Prostate gland (tissue), 2 donors: ENCODE measurements around the gene TAF6L. TPM values are rescaled to one million over a fixed set of nuclear protein-coding genes. Genes with fewer than 3 reads are reported as not detected.

Experiments used
- DNase-seq: peaks from one replicate; pipeline ENCODE4 v3.0.0-alpha.2; 2019; ENCODE audit warnings: low spot score
- H3K27ac ChIP-seq, 2 donors: fragments of 200-600 bp; sonication (generic); 2 replicates each; pipeline ENCODE4 v1.5.1; 2017 to 2019
- H3K27me3 ChIP-seq: fragments of 200-600 bp; sonication (generic); replicated peaks from 2 replicates; pipeline ENCODE4 v1.5.1; 2019; ENCODE audit not compliant: insufficient read depth
- H3K36me3 ChIP-seq, 2 donors: fragments of 200-600 bp; sonication (generic); 1 replicate in 1 of 2; 2 replicates in 1 of 2; pipeline versions ENCODE4 v1.5.1 to v1.8.1; 2017 to 2019
- H3K4me1 ChIP-seq: fragments of 200-600 bp; sonication (generic); replicated peaks from 2 replicates; pipeline ENCODE4 v1.5.1; 2019
- H3K4me3 ChIP-seq, 2 donors: fragments of 200-600 bp; sonication (generic); 2 replicates each; pipeline ENCODE4 v1.5.1; 2017 to 2019
- H3K9me3 ChIP-seq: fragments of 200-600 bp; sonication (generic); 2 replicates; pipeline ENCODE4 v1.5.1; 2017
- POLR2A ChIP-seq: fragments of 450-650 bp; IDR thresholded peaks from one replicate; pipeline ENCODE4 v1.6.1; 2016; ENCODE audit warnings: antibody characterized with exemption, mild to moderate bottlenecking
- POLR2AphosphoS5 ChIP-seq: sonication (generic); formaldehyde crosslinking; IDR thresholded peaks from one replicate; pipeline ENCODE4 v1.6.1; 2017; ENCODE audit warnings: antibody characterized with exemption
- WGBS: methylation state at CpG from one replicate; pipeline ENCODE4 v1.1.5; 2018; 5-methylcytosine and 5-hydroxymethylcytosine counted together
- intact Hi-C: fragments of 100-400 bp; cut with DNase I; formaldehyde crosslinking; loops from one replicate; pipeline ENCODE4 v1.14.2; 2022
- microRNA-seq: library from miRNA; unstranded; fragments of <30 nt; microRNA quantifications from one replicate; pipeline ENCODE4, GENCODE V29; 2016
- small RNA-seq, 2 donors: library from RNA; depleted of rRNA; stranded (forward); fragments of <200 nt; gene quantifications; one replicate each; pipeline ENCODE3, GENCODE V24; 2016
- total RNA-seq, 2 donors: library from RNA; depleted of rRNA; stranded (reverse); fragments of >200 nt; gene quantifications; one replicate each; pipeline ENCODE4 v1.1.0, GENCODE V29; 2016
- TF ChIP-seq, protein P1 (sequence below), 4 experiments: fragments of 200-600 bp in 2 of 4; fragments of 450-650 bp in 2 of 4; sonication (generic) in 2 of 4; IDR thresholded peaks; 1 replicate in 3 of 4; 2 replicates in 1 of 4; pipeline ENCODE4 v1.5.1; 2016 to 2019; ENCODE audit warnings: antibody characterized with exemption in 4 of 4, mild to moderate bottlenecking in 2 of 4, moderate library complexity in 2 of 4

The TAF6L gene
- total RNA-seq, 2 donors from 2014 or later, result 22.2 to 36.2 TPM

DNA sequence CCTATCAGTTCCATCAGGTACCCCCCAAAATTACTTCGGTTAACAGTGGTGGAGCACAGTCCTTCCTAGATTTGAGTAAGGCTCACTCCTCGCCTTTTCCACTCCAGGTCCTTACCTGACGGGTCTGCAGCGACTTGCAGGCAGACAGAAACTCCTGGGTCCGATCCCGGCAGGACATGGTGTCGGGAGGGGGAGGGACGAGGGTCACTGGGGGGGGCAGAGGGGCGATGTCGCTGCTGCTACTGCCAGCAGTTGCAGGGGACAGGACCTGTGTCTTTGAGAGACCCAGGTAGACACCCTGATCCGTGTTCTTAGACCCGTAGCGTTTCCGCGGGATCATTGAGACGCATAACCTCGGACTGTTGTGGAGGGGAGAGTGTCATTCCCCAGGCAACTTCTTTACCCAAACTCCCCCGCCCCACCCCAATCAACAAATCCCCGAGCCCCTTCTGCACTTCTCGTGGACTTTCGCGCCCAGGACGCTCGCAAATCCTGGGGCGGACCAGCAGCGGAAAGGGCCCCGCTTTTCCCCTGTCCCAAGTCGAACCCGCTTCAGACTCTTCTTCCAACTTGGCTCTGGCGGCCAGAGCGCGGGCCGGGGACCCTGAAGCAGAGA is 59.8 kb downstream of the TAF6L start:
- Histone ChIP-seq H3K9me3 (no peaks in the 10 kb centered on the region), H3K4me3 (peak overlapping the region; percentile 75 to 92), H3K36me3 (peaks cover 0 to 1% of the 10 kb centered on the region in 2 donors), H3K27ac (peak overlapping the region; percentile 92 to 93), H3K27me3 (no peaks in the 10 kb centered on the region), H3K4me1 (peaks cover 2% of the 10 kb centered on the region)
- TF ChIP-seq POLR2AphosphoS5 (no peak), POLR2A (no peak)
- TF ChIP-seq, protein P1, sequence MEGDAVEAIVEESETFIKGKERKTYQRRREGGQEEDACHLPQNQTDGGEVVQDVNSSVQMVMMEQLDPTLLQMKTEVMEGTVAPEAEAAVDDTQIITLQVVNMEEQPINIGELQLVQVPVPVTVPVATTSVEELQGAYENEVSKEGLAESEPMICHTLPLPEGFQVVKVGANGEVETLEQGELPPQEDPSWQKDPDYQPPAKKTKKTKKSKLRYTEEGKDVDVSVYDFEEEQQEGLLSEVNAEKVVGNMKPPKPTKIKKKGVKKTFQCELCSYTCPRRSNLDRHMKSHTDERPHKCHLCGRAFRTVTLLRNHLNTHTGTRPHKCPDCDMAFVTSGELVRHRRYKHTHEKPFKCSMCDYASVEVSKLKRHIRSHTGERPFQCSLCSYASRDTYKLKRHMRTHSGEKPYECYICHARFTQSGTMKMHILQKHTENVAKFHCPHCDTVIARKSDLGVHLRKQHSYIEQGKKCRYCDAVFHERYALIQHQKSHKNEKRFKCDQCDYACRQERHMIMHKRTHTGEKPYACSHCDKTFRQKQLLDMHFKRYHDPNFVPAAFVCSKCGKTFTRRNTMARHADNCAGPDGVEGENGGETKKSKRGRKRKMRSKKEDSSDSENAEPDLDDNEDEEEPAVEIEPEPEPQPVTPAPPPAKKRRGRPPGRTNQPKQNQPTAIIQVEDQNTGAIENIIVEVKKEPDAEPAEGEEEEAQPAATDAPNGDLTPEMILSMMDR (IDR thresholded peaks at IDR 0.05), result no peak
- under 1% methylated on average over 33 of the region's 33 CpGs for WGBS
- intact Hi-C loops, result no loop called here
- DNase-seq, result no peak

DNA sequence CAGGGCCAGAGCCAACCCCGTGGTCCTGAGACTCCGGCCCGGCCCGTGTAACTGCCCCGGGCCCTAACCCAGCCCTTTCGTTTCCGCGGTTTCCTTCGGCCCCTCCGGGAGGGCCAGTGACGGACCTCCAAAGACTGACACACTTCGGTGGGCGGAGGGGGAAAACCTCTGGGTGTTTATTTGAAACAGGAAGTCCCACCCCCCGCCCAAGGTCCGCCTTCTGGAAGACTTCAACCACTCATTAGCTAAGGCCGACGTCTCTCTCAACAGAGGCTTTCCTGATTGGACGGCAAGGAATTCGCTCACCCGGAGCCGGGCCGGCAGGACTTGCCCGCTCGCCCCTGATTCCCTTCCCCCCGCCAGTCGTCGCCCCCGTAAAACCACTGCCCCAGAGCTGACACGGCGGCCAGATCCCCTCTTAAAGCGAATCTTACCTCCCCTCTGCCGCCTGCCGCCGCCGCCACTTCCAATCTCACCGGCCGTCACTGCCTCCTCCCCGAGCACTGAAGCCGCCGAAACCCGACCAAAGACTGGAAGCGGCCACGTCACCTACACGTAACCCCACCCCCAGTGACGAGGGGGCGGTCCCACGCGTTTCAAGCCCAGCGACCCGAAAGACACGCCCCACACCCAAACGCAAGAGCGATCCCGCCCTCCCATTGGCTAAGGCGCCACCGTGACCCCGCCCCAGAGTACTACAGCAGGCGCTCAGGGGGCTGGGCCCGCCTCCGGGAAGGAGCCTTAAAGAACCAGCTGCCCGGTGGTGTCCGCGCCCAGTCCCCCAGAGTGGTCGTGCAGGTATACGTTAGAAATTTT is 60.5 kb downstream of the TAF6L start, which contains the start of gene STX5:
TSS of gene STX5 (minus strand) at position 532 of the 816 bp plus-strand sequence. CDS start 808 bp downstream, outside the sequence.
- 0% methylated on average over 61 of the region's 65 CpGs for WGBS
- H3K4me1 ChIP-seq, result peaks cover 2% of the 10 kb centered on the region
- no peaks in the 10 kb centered on the region for H3K9me3 ChIP-seq
- no peaks in the 10 kb centered on the region for H3K36me3 ChIP-seq
- TF ChIP-seq, protein P1 (IDR thresholded peaks at IDR 0.05), result peak in 1 of 4 experiments; percentile 3
- TF ChIP-seq POLR2A (peak; percentile 86), POLR2AphosphoS5 (peak; percentile 96)
- intact Hi-C loops, result no loop called here
- peak within 1 kb of the TSS; percentile 92 to 93 for H3K27ac ChIP-seq
- H3K4me3 ChIP-seq, result peak within 1 kb of the TSS; percentile 75 to 92
- no peaks in the 10 kb centered on the region for H3K27me3 ChIP-seq
- DNase-seq, result peak; percentile 100

DNA sequence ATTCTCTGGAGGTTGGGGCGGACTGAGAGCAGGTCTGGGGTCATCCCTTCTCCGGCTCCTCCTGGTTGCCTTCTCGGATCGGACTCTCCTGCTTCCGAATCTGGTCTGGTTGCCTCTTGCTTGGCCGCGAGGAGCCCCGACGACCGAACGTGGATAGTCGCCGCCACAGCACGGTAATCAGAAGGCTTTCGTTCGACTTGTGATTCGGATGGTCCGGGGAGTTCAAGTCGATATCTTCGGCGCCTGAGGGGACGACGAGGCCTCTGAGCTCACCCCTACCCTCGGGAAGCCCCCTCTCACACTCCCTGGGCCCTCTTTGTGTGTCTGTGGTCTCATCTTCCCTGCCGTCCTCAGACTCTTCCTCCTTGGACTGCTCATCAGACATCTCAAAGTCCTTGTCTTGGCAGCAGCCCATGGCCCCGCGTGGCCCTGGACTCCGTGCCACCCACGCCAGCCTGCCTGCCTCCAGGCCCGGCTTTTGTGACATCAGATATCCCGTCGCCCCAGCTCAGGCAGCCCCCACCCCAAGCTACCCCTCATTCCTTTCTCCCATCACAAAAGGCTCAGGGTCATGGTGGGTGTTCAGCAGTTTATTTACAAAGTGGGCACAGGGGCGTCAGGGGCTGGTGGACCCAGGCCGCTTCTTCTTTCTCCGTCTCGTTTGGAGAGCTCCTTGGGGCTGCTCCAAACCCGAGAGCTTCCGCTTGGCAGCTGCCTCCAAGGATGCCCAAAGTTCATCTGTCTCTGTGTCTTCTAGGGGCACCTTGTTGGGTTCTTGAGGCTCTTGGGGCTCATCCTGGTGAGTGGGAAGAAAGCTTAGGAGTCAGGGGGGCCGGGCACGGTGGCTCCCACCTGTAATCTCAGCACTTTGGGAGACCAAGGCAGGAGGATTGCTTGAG is 61.4 kb downstream of the TAF6L start, which contains the start of gene TEX54:
TSS of gene TEX54 (minus strand) at position 506 of the 899 bp plus-strand sequence.
- 11% methylated on average over 40 of the region's 40 CpGs for WGBS
- no peaks in the 10 kb centered on the region for H3K27me3 ChIP-seq
- peak within 1 kb of the TSS; percentile 75 to 92 for H3K4me3 ChIP-seq
- peaks cover 3% of the 10 kb centered on the region for H3K4me1 ChIP-seq
- no peaks in the 10 kb centered on the region for H3K9me3 ChIP-seq
- intact Hi-C loops, result no loop called here
- DNase-seq, result peak; percentile 21
- TF ChIP-seq POLR2A (no peak), POLR2AphosphoS5 (no peak)
- TF ChIP-seq, protein P1 (IDR thresholded peaks at IDR 0.05), result no peak
- no peaks in the 10 kb centered on the region for H3K36me3 ChIP-seq
- H3K27ac ChIP-seq, result peak within 1 kb of the TSS; percentile 92 to 93

DNA sequence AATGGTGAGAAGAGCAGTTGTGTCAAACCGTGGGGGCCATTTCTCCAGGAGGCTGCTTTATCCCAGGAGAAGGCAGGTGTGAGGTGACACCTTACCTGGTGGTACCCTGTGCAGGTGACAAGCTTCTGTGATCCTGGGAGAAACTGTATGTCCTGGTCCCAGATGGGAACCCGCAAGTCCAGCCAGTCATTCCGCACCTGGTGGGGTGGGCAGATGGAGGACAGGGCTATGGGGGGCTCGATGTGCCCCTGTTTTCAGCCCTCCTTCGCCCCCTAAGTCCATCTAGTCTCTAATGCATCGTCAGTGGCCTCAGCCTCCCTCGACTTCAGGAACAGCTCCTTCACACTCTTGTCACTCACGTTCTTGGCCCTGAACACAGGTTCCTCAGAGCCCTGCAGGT is 64.1 kb downstream of the TAF6L start:
- no peak overlapping the region for H3K27ac ChIP-seq
- no peaks in the 10 kb centered on the region for H3K27me3 ChIP-seq
- no peaks in the 10 kb centered on the region for H3K9me3 ChIP-seq
- 83% methylated on average over 8 of the region's 8 CpGs for WGBS
- intact Hi-C loops, result no loop called here
- peaks cover 6% of the 10 kb centered on the region for H3K4me1 ChIP-seq
- no peak for DNase-seq
- no peak overlapping the region for H3K4me3 ChIP-seq
- TF ChIP-seq POLR2A, result no peak
- no peak for TF ChIP-seq POLR2AphosphoS5
- TF ChIP-seq, protein P1 (IDR thresholded peaks at IDR 0.05), result no peak
- H3K36me3 ChIP-seq, result no peaks in the 10 kb centered on the region

Small RNAs within 50 kb of the gene (microRNA-seq; reads per million reads assigned to microRNA genes)
- gene MIR6514, result 3.0 reads per million, percentile 36 among the genes with 10 or more reads in this experiment
- gene MIR6748, result 0.34 reads per million

Small RNAs within 50 kb of the gene (small RNA-seq; reads per million reads assigned to genes)
- gene MIR6514 (0 to 0.84 reads per million in 2 donors), gene RNU6-118P (0 reads per million in 2 donors)

Other genes starting within 250 kb of the TAF6L start
- gene AHNAK, start 224.6 kb upstream of the TAF6L start, total RNA-seq, result 100 to 1,000 TPM; 367 to 434 TPM
- gene EEF1G, start 197.5 kb upstream of the TAF6L start, total RNA-seq, result 1,000 to 10,000 TPM; 1,254 to 2,389 TPM
- 10 to 100 TPM; 26.6 to 30.6 TPM for gene TUT1, start 179.9 kb upstream of the TAF6L start, total RNA-seq
- gene MTA2, start 169.5 kb upstream of the TAF6L start, total RNA-seq, result 100 to 1,000 TPM in 1 of 2 donors, 10 to 100 TPM in 1; 96.5 to 110 TPM
- 10 to 100 TPM; 50.2 to 80.1 TPM for gene EML3, start 158.6 kb upstream of the TAF6L start, total RNA-seq
- gene ROM1, start 158.1 kb upstream of the TAF6L start, total RNA-seq, result 10 to 100 TPM in 1 of 2 donors, 1 to 10 TPM in 1; 8.0 to 12.7 TPM
- 10 to 100 TPM; 57.0 to 75.3 TPM for gene B3GAT3, start 149.4 kb upstream of the TAF6L start, total RNA-seq
- 100 to 1,000 TPM; 163 to 199 TPM for gene GANAB, start 124.8 kb upstream of the TAF6L start, total RNA-seq
- 10 to 100 TPM; 34.0 to 35.3 TPM for gene INTS5, start 118.1 kb upstream of the TAF6L start, total RNA-seq
- 10 to 100 TPM; 27.8 to 68.0 TPM for gene C11orf98, start 106.2 kb upstream of the TAF6L start, total RNA-seq
- gene CSKMT, start 106.1 kb upstream of the TAF6L start, total RNA-seq, result 10 to 100 TPM in 1 of 2 donors, 1 to 10 TPM in 1; 9.7 to 20.2 TPM
- gene UQCC3, start 99.7 kb upstream of the TAF6L start, total RNA-seq, result 10 to 100 TPM; 10.3 to 18.3 TPM
- gene LBHD1, start 99.1 kb upstream of the TAF6L start, total RNA-seq, result 10 to 100 TPM in 1 of 2 donors, 1 to 10 TPM in 1; 7.1 to 10.2 TPM
- gene UBXN1, start 92.3 kb upstream of the TAF6L start, total RNA-seq, result 100 to 1,000 TPM; 136 to 179 TPM
- 1 to 10 TPM; 2.8 to 8.0 TPM for gene LRRN4CL, start 81.9 kb upstream of the TAF6L start, total RNA-seq
- 100 to 1,000 TPM; 148 to 187 TPM for gene BSCL2, start 64.0 kb upstream of the TAF6L start, total RNA-seq
- gene GNG3, start 63.7 kb upstream of the TAF6L start, total RNA-seq, result not detected
- 10 to 100 TPM; 26.6 to 33.5 TPM for gene HNRNPUL2, start 43.9 kb upstream of the TAF6L start, total RNA-seq
- gene TTC9C, start 42.9 kb upstream of the TAF6L start, total RNA-seq, result 10 to 100 TPM; 25.1 to 25.5 TPM
- 10 to 100 TPM; 14.8 to 19.1 TPM for gene ZBTB3, start 17.2 kb upstream of the TAF6L start, total RNA-seq
- 10 to 100 TPM; 97.2 to 98.3 TPM for gene POLR2G, start 9.8 kb upstream of the TAF6L start, total RNA-seq
- 100 to 1,000 TPM; 139 to 200 TPM for gene TMEM179B, start 16.0 kb downstream of the TAF6L start, total RNA-seq
- 10 to 100 TPM; 35.8 to 73.6 TPM for gene TMEM223, start 20.6 kb downstream of the TAF6L start, total RNA-seq
- 10 to 100 TPM; 75.6 to 98.2 TPM for gene NXF1, start 34.0 kb downstream of the TAF6L start, total RNA-seq
- gene STX5, start 60.7 kb downstream of the TAF6L start, total RNA-seq, result 10 to 100 TPM; 34.5 to 57.5 TPM
- gene TEX54, start 61.4 kb downstream of the TAF6L start, total RNA-seq, result not detected
- 10 to 100 TPM; 44.5 to 46.1 TPM for gene WDR74, start 68.2 kb downstream of the TAF6L start, total RNA-seq
- 100 to 1,000 TPM; 158 to 235 TPM for gene SLC3A2, start 109.5 kb downstream of the TAF6L start, total RNA-seq
- 100 to 1,000 TPM in 1 of 2 donors, 10 to 100 TPM in 1; 38.1 to 107 TPM for gene CHRM1, start 150.0 kb downstream of the TAF6L start, total RNA-seq
- not detected for gene SLC22A6, start 213.6 kb downstream of the TAF6L start, total RNA-seq
- under 1 TPM in 1 of 2 donors, not detected in 1; 0.11 TPM for gene SLC22A8, start 244.4 kb downstream of the TAF6L start, total RNA-seq